Coronary artery (tissue), 2 donors: ENCODE results near the gene NEDD1.

ENCODE experiments used
- DNase-seq: peaks from one replicate; pipeline ENCODE4 v3.0.0-alpha.2; 2017; ENCODE audit warnings: low spot score
- H3K27ac ChIP-seq, 2 donors: fragments of 200-600 bp; sonication (generic); one replicate each; pipeline ENCODE4 v1.5.1; 2016 to 2019
- H3K4me3 ChIP-seq: fragments of 200-600 bp; sonication (generic); 2 replicates; pipeline ENCODE4 v1.5.1; 2016; ENCODE audit warnings: mild to moderate bottlenecking, moderate library complexity
- TF ChIP-seq, protein P1 (sequence below): fragments of 200-600 bp; sonication (generic); IDR thresholded peaks from one replicate; pipeline ENCODE4 v1.5.1; 2019; ENCODE audit warnings: antibody characterized with exemption

The NEDD1 gene

DNA sequence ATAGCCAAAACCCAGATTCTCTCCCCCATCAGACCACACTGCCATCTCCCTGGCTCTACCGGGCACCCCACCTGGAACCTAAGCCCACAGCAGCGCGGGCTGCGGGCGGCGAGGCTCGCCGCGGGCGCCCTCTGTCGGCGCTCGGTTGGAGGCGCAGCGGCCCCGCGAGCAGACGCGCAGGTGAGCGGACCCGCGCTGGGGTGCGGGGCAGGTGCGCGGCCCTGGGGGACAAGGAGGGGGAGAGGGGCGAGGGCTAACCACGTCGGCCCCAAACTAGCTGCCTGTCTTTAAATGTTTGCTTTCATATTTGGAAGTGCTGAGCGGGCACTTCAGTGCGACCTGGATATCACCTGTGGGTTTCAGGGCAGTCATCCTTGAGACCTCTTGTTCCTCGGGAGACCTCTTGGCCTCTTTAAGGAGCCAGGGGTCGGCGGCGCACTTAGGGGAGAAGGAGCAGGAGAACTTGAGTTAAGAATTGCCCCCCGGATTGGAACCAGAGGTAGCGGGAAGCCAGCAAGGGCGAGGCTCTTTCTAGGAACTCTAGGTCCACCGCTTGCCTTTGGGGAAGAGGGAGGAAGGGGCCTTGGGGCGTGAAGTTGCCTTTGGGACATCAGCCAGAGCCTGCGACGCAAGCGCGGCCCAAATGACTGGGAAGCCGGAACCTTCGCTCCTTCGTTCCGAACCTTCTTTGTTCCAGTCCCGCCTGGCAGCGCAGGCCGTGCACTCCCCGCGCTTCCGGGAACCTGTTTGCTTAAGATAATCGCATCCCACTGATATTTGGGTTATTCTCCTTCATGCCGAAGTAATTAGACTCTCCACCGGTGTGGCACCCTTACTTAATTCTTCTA, 78.7 kb downstream of the NEDD1 start:
- DNase-seq, result no peak
- Histone ChIP-seq H3K27ac (no peak overlapping the region), H3K4me3 (peak overlapping the region; percentile 73)
- TF ChIP-seq, protein P1, sequence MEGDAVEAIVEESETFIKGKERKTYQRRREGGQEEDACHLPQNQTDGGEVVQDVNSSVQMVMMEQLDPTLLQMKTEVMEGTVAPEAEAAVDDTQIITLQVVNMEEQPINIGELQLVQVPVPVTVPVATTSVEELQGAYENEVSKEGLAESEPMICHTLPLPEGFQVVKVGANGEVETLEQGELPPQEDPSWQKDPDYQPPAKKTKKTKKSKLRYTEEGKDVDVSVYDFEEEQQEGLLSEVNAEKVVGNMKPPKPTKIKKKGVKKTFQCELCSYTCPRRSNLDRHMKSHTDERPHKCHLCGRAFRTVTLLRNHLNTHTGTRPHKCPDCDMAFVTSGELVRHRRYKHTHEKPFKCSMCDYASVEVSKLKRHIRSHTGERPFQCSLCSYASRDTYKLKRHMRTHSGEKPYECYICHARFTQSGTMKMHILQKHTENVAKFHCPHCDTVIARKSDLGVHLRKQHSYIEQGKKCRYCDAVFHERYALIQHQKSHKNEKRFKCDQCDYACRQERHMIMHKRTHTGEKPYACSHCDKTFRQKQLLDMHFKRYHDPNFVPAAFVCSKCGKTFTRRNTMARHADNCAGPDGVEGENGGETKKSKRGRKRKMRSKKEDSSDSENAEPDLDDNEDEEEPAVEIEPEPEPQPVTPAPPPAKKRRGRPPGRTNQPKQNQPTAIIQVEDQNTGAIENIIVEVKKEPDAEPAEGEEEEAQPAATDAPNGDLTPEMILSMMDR, result peak; percentile 79

DNA sequence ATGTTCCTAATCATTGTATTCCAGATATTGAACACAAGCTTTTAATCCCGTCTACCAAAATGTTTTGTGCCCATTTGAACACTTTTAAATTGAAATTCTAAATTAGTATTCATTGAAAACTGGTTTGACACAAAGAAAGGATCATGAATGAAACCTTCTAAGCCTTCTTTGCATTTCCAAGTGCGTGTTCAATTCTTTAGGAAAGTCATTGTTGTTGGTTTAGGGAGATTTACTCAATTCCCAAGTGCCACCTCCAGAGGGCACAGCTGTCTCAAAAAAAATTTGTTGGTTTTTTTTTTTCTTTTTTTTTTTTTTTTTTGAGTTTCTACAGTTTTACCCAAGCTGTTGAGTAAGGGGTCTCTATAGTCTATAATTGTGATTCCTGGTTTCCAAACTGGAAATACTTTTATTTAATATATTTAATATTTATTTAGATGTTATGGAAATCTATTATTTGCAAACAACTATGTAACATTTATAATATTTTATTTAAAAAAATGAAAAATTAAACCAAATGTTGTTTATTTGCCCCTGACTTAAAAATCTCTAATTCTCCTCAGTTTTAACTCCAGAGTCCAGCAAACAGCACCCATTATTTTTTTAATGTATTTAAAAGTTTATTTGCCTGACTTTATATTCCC, 79.9 kb downstream of the NEDD1 start:
- TF ChIP-seq, protein P1, result no peak
- Histone ChIP-seq H3K4me3 (no peak overlapping the region), H3K27ac (no peak overlapping the region)
- DNase-seq, result no peak

DNA sequence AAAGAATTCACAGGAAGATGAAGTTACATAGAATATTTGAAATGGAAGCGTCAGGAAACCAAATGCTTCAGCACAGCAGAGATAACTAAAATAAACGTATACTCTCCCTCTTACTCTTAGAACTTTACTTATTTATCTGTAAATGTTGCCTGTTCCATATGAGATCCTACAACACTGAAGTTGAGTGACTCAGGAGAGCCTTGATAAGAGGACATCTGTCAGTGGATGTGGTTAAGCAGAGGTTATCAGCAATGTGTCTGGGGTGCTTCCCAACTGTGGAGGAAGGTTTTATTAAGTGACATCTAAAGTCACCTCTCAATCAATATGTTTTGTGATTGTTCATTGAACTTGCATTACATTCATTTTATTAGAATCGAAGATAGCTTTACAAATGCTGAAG, 81.9 kb downstream of the NEDD1 start:
- Histone ChIP-seq H3K4me3 (no peak overlapping the region), H3K27ac (no peak overlapping the region)
- TF ChIP-seq, protein P1, result no peak
- DNase-seq, result no peak

DNA sequence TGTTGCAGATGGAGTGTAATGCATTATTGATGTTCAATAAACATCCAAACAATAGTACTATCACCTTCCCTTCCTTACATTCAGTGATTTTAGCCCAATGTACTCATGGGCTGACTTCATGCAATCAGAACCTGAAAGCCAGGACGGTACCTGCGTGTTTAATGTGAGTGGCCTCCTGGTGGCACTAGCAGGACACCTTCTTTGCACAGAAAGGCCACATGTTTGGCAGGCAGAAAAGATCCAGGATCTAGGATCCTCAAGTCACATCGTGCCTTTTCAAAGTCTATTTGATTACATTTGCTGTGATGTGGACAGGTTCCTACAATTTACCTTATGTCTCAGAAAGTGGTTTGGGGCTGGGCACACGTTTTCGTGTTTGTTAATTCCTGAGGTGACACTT, 82.9 kb downstream of the NEDD1 start:
- DNase-seq, result no peak
- Histone ChIP-seq H3K27ac (no peak overlapping the region), H3K4me3 (no peak overlapping the region)
- TF ChIP-seq, protein P1, result no peak

DNA sequence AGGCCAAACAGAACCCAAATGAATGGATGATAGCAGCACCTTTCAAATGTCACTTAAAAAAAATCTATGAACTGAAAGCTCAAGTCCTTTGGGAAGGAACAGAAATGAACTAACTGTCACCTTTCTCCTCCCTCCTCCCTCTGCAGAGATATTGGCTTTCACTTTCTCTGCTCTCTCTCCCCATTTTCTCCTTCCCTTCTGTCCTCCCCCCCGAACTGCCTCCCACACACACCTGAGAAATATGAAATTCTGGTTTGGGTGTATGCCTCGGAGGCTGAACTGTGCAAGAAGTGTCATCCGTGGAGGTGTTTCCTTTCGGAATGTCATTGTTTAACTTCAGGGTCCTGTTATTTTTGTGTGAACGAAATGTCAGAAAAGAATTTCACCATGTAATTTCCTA, 87.8 kb downstream of the NEDD1 start:
- no peak overlapping the region for H3K27ac ChIP-seq
- no peak for DNase-seq
- TF ChIP-seq, protein P1, result no peak
- H3K4me3 ChIP-seq, result no peak overlapping the region

DNA sequence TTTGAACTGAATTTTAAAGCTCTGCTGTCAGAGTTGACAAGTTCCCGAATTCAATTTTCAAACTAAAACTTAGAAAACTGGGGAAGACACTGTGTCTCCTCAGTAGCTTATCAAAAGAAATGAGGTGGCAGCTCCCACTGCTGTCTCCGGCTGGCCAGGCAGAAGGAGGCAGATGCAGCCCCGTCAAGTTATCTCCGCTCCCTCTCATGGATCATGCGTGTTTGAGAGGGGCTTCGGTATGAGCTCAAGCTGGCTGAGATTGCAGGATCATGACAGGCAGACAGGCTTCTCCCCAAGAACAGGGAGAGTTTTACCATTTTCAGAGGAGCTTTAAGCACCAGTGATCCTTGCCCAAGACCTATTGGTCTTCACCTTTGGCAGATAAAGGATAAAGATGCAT, 88.8 kb downstream of the NEDD1 start:
- no peak overlapping the region for H3K27ac ChIP-seq
- DNase-seq, result no peak
- TF ChIP-seq, protein P1, result no peak
- no peak overlapping the region for H3K4me3 ChIP-seq
